ENCODE results near the gene VSTM5. TPM values are rescaled to one million over a fixed set of nuclear protein-coding genes. Genes with fewer than 3 reads are reported as not detected.

The VSTM5 gene
- total RNA-seq, 1 experiment from 2014 or later = not detected

DNA sequence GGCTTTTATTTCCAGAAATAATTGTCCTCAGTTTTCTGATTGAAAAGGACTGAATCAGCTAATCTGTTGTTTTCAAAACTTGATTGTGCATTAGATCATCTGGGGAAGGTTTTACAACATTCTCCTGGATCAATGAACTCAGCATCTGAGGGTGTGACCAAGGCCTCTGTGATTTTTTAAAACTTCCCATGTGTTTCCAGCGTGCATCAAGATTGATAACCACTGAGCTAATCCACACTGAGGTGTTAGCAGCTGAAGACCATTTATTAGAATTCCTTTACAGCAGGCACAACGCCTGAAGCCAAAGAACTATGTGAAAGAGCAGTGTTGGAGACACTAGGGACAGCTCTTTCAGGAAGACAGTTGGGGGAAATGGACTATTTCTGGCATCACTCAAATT lies 10.2 kb downstream of the VSTM5 start:
- no peak overlapping the region for H2BK15ac ChIP-seq (ENCODE audit: low read depth, low read length)
- Mint-ChIP-seq H3K4me3 (no peak overlapping the region), H3K27ac (no peak overlapping the region), H3K9me3 (no peaks in the 10 kb centered on the region), H3K36me3 (ENCODE audit: insufficient read depth in 1 of 3, low read depth in 3 of 3) (no peaks in the 10 kb centered on the region), H3K4me1 (peaks cover 0 to 7% of the 10 kb centered on the region in 2 experiments; a peak in 2 of 4 replicates), H3K27me3 (ENCODE audit: low read depth) (no peaks in the 10 kb centered on the region; the same call in 1 of the 2 replicates)
- no peaks in the 10 kb centered on the region for H3K23me2 ChIP-seq (ENCODE audit: insufficient read length, low read depth, low read length, poor library complexity, severe bottlenecking)
- no peak for DNase-seq
- H4K5ac ChIP-seq (ENCODE audit: insufficient read length, low read depth, low read length) = no peak overlapping the region
- H3K4me2 ChIP-seq (ENCODE audit: insufficient read depth, insufficient read length, low read length) = no peak overlapping the region
- H2BK120ac ChIP-seq (ENCODE audit: low read depth, low read length, poor library complexity, severe bottlenecking) = no peak overlapping the region
- no peak overlapping the region for H3K4ac ChIP-seq (ENCODE audit: low read depth, low read length)
- no peaks in the 10 kb centered on the region for H3K27me3 ChIP-seq (ENCODE audit: insufficient read depth, low read length)
- no peak overlapping the region for H3K18ac ChIP-seq (ENCODE audit: insufficient read length, low read depth, low read length)
- TF ChIP-seq, protein P1, sequence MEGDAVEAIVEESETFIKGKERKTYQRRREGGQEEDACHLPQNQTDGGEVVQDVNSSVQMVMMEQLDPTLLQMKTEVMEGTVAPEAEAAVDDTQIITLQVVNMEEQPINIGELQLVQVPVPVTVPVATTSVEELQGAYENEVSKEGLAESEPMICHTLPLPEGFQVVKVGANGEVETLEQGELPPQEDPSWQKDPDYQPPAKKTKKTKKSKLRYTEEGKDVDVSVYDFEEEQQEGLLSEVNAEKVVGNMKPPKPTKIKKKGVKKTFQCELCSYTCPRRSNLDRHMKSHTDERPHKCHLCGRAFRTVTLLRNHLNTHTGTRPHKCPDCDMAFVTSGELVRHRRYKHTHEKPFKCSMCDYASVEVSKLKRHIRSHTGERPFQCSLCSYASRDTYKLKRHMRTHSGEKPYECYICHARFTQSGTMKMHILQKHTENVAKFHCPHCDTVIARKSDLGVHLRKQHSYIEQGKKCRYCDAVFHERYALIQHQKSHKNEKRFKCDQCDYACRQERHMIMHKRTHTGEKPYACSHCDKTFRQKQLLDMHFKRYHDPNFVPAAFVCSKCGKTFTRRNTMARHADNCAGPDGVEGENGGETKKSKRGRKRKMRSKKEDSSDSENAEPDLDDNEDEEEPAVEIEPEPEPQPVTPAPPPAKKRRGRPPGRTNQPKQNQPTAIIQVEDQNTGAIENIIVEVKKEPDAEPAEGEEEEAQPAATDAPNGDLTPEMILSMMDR (conservative IDR thresholded peaks at IDR 0.05) = no peak
- no peak overlapping the region for H2BK12ac ChIP-seq (ENCODE audit: insufficient read length, low read depth, low read length)
- no peak overlapping the region for H2AK5ac ChIP-seq (ENCODE audit: insufficient read length, low read length)
- no CpG with 5 or more reads among the region's 2 CpGs for WGBS (ENCODE audit: extremely low coverage, insufficient read length, low lambda C conversion rate)
- no peak overlapping the region for H3K14ac ChIP-seq (ENCODE audit: insufficient read depth, low read length)
- no peak overlapping the region for H2AFZ ChIP-seq (ENCODE audit: low read length)
- no peak overlapping the region for H3K56ac ChIP-seq (ENCODE audit: insufficient read length, low read depth, low read length)
- H3K9ac ChIP-seq (ENCODE audit: extremely low read depth, insufficient read length, low read length) = no peak overlapping the region
- no peak overlapping the region for H2BK5ac ChIP-seq (ENCODE audit: insufficient read length, low read length)
- no peak overlapping the region for H4K91ac ChIP-seq (ENCODE audit: insufficient read length, low read depth, low read length)
- H3K79me2 ChIP-seq (ENCODE audit: insufficient read depth, low read length) = no peaks in the 10 kb centered on the region
- no peak overlapping the region for H3K23ac ChIP-seq (ENCODE audit: insufficient read length, low read depth, low read length)
- no peak overlapping the region for H3K27ac ChIP-seq (ENCODE audit: insufficient read length, low read depth, low read length)
- H3K4me1 ChIP-seq (ENCODE audit: insufficient read depth, low read length) = no peaks in the 10 kb centered on the region
- no peak overlapping the region for H4K8ac ChIP-seq (replicated peaks; ENCODE audit: insufficient read length, low read depth, low read length)
- H3T11ph ChIP-seq (ENCODE audit: low read length) = no peak overlapping the region
- H4K20me1 ChIP-seq (ENCODE audit: control insufficient read depth, insufficient read depth, insufficient read length) = no peaks in the 10 kb centered on the region
- H3K9me3 ChIP-seq (ENCODE audit: control insufficient read depth, low read depth, low read length) = no peaks in the 10 kb centered on the region
- no peak overlapping the region for H2BK20ac ChIP-seq (ENCODE audit: low read depth, low read length, poor library complexity, severe bottlenecking)
- no peaks in the 10 kb centered on the region for H3K79me1 ChIP-seq (ENCODE audit: insufficient read depth, low read depth, low read length, poor library complexity, severe bottlenecking)
